HG02623 (cell line): ENCODE data around the gene PARP16.

ENCODE experiments used
- ATAC-seq: cut with Tn5 transposase; IDR thresholded peaks from one replicate; pipeline ENCODE4 v1.9.1; 2021; ENCODE audit warnings: moderate library complexity; ENCODE audit not compliant: unreplicated experiment

PARP16 gene

GRCh38 chr15:65208647-65209046, 78.0 kb downstream of the PARP16 start:
- ATAC-seq, result no peak
